HEK293T (cell line): ENCODE data around the gene RNASEH2A.
A peak's percentile ranks its signal among the peaks of the same experiment; 100 is the strongest.

Experiments used
- CTCF ChIA-PET: fragments of 350-600 bp; formaldehyde crosslinking; extraction: SDS; loops from one replicate; lab custom pipeline; 2021; ENCODE audit warnings: antibody characterized with exemption, inconsistent platforms; lab: Yijun Ruan, JAX
- POLR2A ChIA-PET: fragments of 350-600 bp; formaldehyde crosslinking; extraction: SDS; loops from one replicate; lab custom pipeline; 2020; ENCODE audit warnings: antibody characterized with exemption, inconsistent platforms; lab: Yijun Ruan, JAX
- DNase-seq: peaks from one replicate; pipeline ENCODE4 v3.0.0; 2012; ENCODE audit warnings: mixed read lengths; ENCODE audit errors: extremely low spot score
- ARNT ChIP-seq: fragments of 450-650 bp; IDR thresholded peaks from 2 replicates; pipeline ENCODE4 v1.6.1; 2017; ENCODE audit warnings: mild to moderate bottlenecking
- BHLHE40 ChIP-seq: fragments of 450-650 bp; IDR thresholded peaks from 2 replicates; pipeline ENCODE4 v1.6.1; 2016; ENCODE audit warnings: mild to moderate bottlenecking, moderate library complexity, borderline replicate concordance
- CTBP1 ChIP-seq: fragments of 450-650 bp; IDR thresholded peaks from 2 replicates; pipeline ENCODE4 v1.6.1; 2016; ENCODE audit warnings: borderline replicate concordance
- ELF4 ChIP-seq: fragments of 450-650 bp; IDR thresholded peaks from 2 replicates; pipeline ENCODE4 v1.6.1; 2017; ENCODE audit warnings: antibody characterized with exemption
- FOXA1 ChIP-seq: fragments of 450-650 bp; IDR thresholded peaks from 2 replicates; pipeline ENCODE4 v1.6.1; 2016; ENCODE audit warnings: mild to moderate bottlenecking
- FOXK2 ChIP-seq: fragments of 450-650 bp; IDR thresholded peaks from 2 replicates; pipeline ENCODE4 v1.6.1; 2016; ENCODE audit warnings: mild to moderate bottlenecking
- FOXM1 ChIP-seq: fragments of 450-650 bp; IDR thresholded peaks from 2 replicates; pipeline ENCODE4 v1.6.1; 2017; ENCODE audit warnings: mild to moderate bottlenecking, borderline replicate concordance
- HDGF ChIP-seq: fragments of 450-650 bp; IDR thresholded peaks from 2 replicates; pipeline ENCODE4 v1.6.1; 2017; ENCODE audit warnings: antibody characterized with exemption, borderline replicate concordance
- L3MBTL2 ChIP-seq: fragments of 450-650 bp; conservative IDR thresholded peaks from 2 replicates; pipeline ENCODE4 v1.6.1; 2016; ENCODE audit warnings: mild to moderate bottlenecking
- LEF1 ChIP-seq: fragments of 450-650 bp; IDR thresholded peaks from 2 replicates; pipeline ENCODE4 v1.6.1; 2017; ENCODE audit warnings: mild to moderate bottlenecking, borderline replicate concordance
- NFRKB ChIP-seq: fragments of 450-650 bp; IDR thresholded peaks from 2 replicates; pipeline ENCODE4 v1.6.1; 2016; ENCODE audit warnings: mild to moderate bottlenecking, moderate library complexity
- SP1 ChIP-seq: fragments of 450-650 bp; IDR thresholded peaks from 2 replicates; pipeline ENCODE4 v1.6.1; 2017
- SUZ12 ChIP-seq: fragments of 450-650 bp; IDR thresholded peaks from 2 replicates; pipeline ENCODE4 v1.6.1; 2016; ENCODE audit warnings: mild to moderate bottlenecking
- TARDBP ChIP-seq: fragments of 450-650 bp; IDR thresholded peaks from 2 replicates; pipeline ENCODE4 v1.6.1; 2016
- ZNF384 ChIP-seq: fragments of 450-650 bp; IDR thresholded peaks from 2 replicates; pipeline ENCODE4 v1.6.1; 2016
- TF ChIP-seq, protein P1 (sequence below): fragments of 450-650 bp; IDR thresholded peaks from 2 replicates; pipeline ENCODE4 v1.6.1; 2016

RNASEH2A gene

GRCh38 chr19:12833418-12833737 is 27.0 kb downstream of the RNASEH2A start:
- TF ChIP-seq HDGF (no peak), ARNT (no peak), TARDBP (no peak), ELF4 (no peak), NFRKB (no peak), L3MBTL2 (no peak), BHLHE40 (no peak), ZNF384 (no peak), SP1 (no peak), FOXA1 (no peak), FOXM1 (no peak), SUZ12 (no peak), LEF1 (no peak), FOXK2 (no peak)
- TF ChIP-seq, protein P1, sequence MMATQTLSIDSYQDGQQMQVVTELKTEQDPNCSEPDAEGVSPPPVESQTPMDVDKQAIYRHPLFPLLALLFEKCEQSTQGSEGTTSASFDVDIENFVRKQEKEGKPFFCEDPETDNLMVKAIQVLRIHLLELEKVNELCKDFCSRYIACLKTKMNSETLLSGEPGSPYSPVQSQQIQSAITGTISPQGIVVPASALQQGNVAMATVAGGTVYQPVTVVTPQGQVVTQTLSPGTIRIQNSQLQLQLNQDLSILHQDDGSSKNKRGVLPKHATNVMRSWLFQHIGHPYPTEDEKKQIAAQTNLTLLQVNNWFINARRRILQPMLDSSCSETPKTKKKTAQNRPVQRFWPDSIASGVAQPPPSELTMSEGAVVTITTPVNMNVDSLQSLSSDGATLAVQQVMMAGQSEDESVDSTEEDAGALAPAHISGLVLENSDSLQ: no peak
- POLR2A ChIA-PET: no interaction called here
- CTCF ChIA-PET: no interaction called here
- no peak for DNase-seq

DNA sequence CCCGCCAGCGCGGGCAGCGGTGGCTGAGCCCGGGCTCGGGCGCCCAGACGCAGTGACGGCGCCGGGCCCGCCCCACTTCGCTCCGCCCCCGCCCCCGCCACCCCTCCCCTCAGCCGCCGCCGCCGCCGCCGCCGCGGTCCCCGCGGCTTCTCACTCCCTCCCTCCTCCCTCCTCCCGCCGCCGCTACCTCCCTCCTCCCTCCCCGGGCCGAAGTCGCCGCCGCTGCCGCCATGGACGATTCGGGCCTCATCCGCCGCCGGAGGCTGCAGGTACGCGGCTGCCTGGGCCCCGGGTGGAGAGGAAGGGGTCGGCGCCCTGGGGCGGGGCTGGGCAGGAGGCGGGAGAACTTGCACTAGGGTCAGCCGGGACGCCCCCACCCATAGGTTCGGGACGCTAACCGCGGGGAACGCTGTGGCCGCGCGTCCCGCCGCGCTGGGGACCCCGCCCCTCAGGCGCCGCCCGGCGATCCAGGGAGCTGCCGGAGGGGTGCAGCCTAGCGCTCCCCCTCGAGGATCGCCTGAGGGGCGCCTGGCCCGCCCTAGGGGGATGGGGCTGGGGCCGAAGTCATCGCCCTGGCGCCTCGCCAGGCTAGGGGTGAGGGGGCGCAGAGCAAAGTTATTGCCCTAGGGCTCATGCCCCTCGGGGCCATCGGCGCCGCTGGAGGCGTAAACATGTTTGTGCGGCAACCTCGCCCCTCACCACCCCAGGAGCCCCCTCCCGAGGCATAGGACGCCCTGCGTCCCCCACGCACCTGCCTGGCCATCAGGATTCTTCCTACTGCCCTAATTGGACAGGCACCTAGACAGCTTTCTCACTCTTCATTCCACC is 27.6 kb downstream of the RNASEH2A start:
- peak; percentile 70 for DNase-seq
- CTCF ChIA-PET: interaction anchor here (1.1 to 1.2 kb wide), 2 partner anchors 13 to 14 kb away, joined by 3 to 5 read pairs; no protein-coding TSS in a partner anchor
- POLR2A ChIA-PET: interaction anchor here (0.5 to 1.2 kb wide), 4 partner anchors 8 to 319 kb away, joined by 3 to 4 read pairs (median 3); partner anchors contain the start of genes RAD23A and RNASEH2A
- no peak for TF ChIP-seq CTBP1
- no peak for TF ChIP-seq SUZ12
- no peak for TF ChIP-seq BHLHE40
- no peak for TF ChIP-seq FOXM1
- no peak for TF ChIP-seq HDGF
- no peak for TF ChIP-seq FOXK2
- no peak for TF ChIP-seq FOXA1
- TF ChIP-seq, protein P1: no peak
- TF ChIP-seq ELF4: no peak
- no peak for TF ChIP-seq ARNT
- TF ChIP-seq LEF1: no peak
- TF ChIP-seq SP1: no peak
- TF ChIP-seq NFRKB: no peak
- TF ChIP-seq L3MBTL2: no peak
- no peak for TF ChIP-seq ZNF384
- TF ChIP-seq TARDBP: no peak

DNA sequence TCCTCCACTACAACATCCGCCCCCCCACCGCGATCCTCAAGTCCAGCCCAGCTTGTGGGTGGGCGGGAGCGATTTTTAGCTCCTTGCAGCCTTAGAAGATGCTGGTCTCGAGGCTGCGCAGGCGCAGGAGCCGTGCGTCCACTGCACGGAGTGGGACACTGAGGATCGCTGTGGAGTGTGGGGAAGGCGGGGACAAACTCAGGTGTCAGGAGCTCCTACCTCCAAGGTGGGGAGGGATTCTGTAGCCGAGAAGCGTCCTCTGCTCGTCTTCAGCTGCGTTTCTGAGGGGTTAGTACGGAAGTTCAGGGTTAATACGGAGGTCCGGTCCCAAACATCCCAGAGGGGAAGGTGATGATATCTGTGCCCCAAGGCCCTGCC is 28.2 kb downstream of the RNASEH2A start, which contains the start of gene RTBDN:
RTBDN (minus strand) TSS at position 14 of the 378 bp plus-strand sequence. CDS start 4,600 bp downstream, outside the sequence.
- no peak for DNase-seq
- no peak for TF ChIP-seq LEF1
- TF ChIP-seq, protein P1: no peak
- TF ChIP-seq FOXK2: no peak
- no peak for TF ChIP-seq SP1
- TF ChIP-seq TARDBP: no peak
- no peak for TF ChIP-seq NFRKB
- POLR2A ChIA-PET: interaction anchor here (0.5 to 1.2 kb wide), 4 partner anchors 9 to 318 kb away, joined by 3 to 4 read pairs (median 3); partner anchors contain the start of genes RAD23A and RNASEH2A
- CTCF ChIA-PET: interaction anchor here (1.1 to 1.2 kb wide), 2 partner anchors 12 to 13 kb away, joined by 3 to 5 read pairs; no protein-coding TSS in a partner anchor

DNA sequence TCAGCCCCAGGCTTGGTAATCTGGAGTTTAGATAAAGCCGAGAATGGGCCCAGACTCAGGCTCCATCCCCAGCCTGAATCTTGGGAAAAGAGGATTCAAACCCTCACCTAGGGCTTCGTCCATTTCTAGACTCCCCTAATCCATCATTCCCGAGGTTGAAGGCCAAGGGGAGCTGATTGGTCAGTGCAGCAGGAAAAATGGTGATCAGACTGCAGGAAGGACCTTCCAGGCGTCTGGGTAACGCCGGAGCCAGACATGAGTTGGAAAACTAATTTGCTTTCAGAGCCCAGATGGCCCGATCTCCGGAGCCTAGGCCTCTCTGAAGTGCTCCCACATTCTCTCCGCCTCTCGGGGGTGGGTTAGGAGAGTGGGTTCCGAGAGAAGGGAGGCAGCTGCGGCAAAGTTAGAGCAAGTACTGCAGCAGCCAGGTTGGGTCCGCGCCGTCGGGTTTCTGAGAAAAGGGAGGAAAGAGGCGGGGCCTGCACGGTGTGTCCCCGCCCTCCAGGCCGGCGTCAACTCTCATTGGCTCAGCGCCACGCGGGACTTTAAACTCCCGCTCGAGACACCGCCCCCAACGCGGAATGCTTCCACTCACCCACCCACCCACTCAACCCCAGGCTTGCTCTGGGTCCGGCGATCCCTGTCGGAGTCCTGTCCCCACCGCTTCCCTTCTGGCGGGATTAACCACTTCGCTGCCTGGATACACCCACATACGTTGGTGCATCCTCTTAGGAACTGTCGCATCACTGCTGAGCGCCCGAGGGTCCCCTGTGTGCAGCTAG is 28.8 kb downstream of the RNASEH2A start:
- POLR2A ChIA-PET: interaction anchor here (1.1 to 1.2 kb wide), 2 partner anchors 29 to 111 kb away, joined by 3 to 4 read pairs; partner anchors contain the start of genes RAD23A and RNASEH2A
- TF ChIP-seq NFRKB (no peak), SUZ12 (no peak), FOXM1 (no peak), ARNT (no peak), ZNF384 (no peak), FOXA1 (no peak), HDGF (no peak), SP1 (no peak), ELF4 (no peak), TARDBP (no peak), FOXK2 (no peak), LEF1 (no peak), L3MBTL2 (no peak), CTBP1 (no peak), BHLHE40 (no peak)
- TF ChIP-seq, protein P1: no peak
- DNase-seq: peak; percentile 61
- CTCF ChIA-PET: interaction anchor here (0.7 to 1.2 kb wide), 3 partner anchors 12 to 150 kb away, joined by 3 to 8 read pairs (median 5); no protein-coding TSS in a partner anchor
